HG03097 (cell line): ENCODE data around the gene RELN.

ENCODE experiments used
- ATAC-seq: cut with Tn5 transposase; IDR thresholded peaks from one replicate; pipeline ENCODE4 v1.9.1; 2021; ENCODE audit not compliant: unreplicated experiment, low FRiP score

Gene RELN

GRCh38 chr7:103656221-103656620 is 333.2 kb downstream of the RELN start:
- no peak for ATAC-seq

- ATAC-seq: no peak
Observed at GRCh38 chr7:103651593-103652377, 337.7 kb downstream of the RELN start.

- no peak for ATAC-seq
Observed at GRCh38 chr7:103649052-103649451, 340.4 kb downstream of the RELN start.

GRCh38 chr7:103648135-103648534 is 341.3 kb downstream of the RELN start:
- ATAC-seq: no peak

GRCh38 chr7:103644319-103644718 is 345.1 kb downstream of the RELN start:
- no peak for ATAC-seq

GRCh38 chr7:103640031-103640779 is 349.3 kb downstream of the RELN start:
- ATAC-seq: no peak

GRCh38 chr7:103637726-103638125 is 351.7 kb downstream of the RELN start:
- ATAC-seq: no peak

- no peak for ATAC-seq
Observed at GRCh38 chr7:103637094-103637493, 352.4 kb downstream of the RELN start.

- no peak for ATAC-seq
Observed at GRCh38 chr7:103636153-103636552, 353.3 kb downstream of the RELN start.

GRCh38 chr7:103632972-103633371 is 356.5 kb downstream of the RELN start:
- no peak for ATAC-seq

- no peak for ATAC-seq
Observed at GRCh38 chr7:103632005-103632639, 357.3 kb downstream of the RELN start.

GRCh38 chr7:103630318-103630717 is 359.1 kb downstream of the RELN start:
- ATAC-seq: no peak

- ATAC-seq: no peak
Observed at GRCh38 chr7:103628742-103629141, 360.7 kb downstream of the RELN start.

GRCh38 chr7:103626776-103627175 is 362.7 kb downstream of the RELN start:
- no peak for ATAC-seq

- ATAC-seq: no peak
Observed at GRCh38 chr7:103622274-103622673, 367.2 kb downstream of the RELN start.

- no peak for ATAC-seq
Observed at GRCh38 chr7:103613655-103614642, 375.5 kb downstream of the RELN start.

GRCh38 chr7:103609778-103610177 is 379.7 kb downstream of the RELN start:
- no peak for ATAC-seq

- no peak for ATAC-seq
Observed at GRCh38 chr7:103605640-103606039, 383.8 kb downstream of the RELN start.

- no peak for ATAC-seq
Observed at GRCh38 chr7:103598326-103598905, 391.0 kb downstream of the RELN start.

GRCh38 chr7:103597606-103598005 is 391.9 kb downstream of the RELN start:
- ATAC-seq: no peak
